Omental fat pad (tissue), 4 donors: ENCODE measurements around the gene MOK. TPM values are rescaled to one million over a fixed set of nuclear protein-coding genes. Genes with fewer than 3 reads are reported as not detected.

Experiments used
- ATAC-seq: fragments of 150-250 bp; one replicate; pipeline ENCODE4 v1.9.1; 2016; ENCODE audit warnings: mild to moderate bottlenecking, moderate library complexity; ENCODE audit not compliant: low FRiP score
- DNase-seq: peaks from one replicate; pipeline ENCODE4 v3.0.0-alpha.2; 2019; ENCODE audit warnings: low spot score
- CTCF ChIP-seq, 3 donors: fragments of 450-650 bp; IDR thresholded peaks; one replicate each; pipeline ENCODE4 v1.5.1; 2016 to 2017; ENCODE audit warnings: antibody characterized with exemption in 3 of 3, mild to moderate bottlenecking in 3 of 3, moderate library complexity in 2 of 3
- total RNA-seq, 4 donors: library from RNA; depleted of rRNA; stranded (reverse); fragments of >200 nt; gene quantifications; one replicate each; pipeline ENCODE4 v1.1.0, GENCODE V29; 2016

MOK gene
- total RNA-seq, 4 donors from 2014 or later = 11.6 to 21.9 (median 12.6) TPM

- DNase-seq (no peak), ATAC-seq (no peak)
- no peak for TF ChIP-seq CTCF (IDR thresholded peaks at IDR 0.05)
These were observed 40.3 kb upstream of the MOK start for GRCh38 chr14:102345232-102345631.

GRCh38 chr14:102344485-102344884 is 39.5 kb upstream of the MOK start:
- ATAC-seq (no peak), DNase-seq (no peak)

GRCh38 chr14:102344084-102344483 is 39.1 kb upstream of the MOK start:
- ATAC-seq (no peak), DNase-seq (no peak)
- no peak for TF ChIP-seq CTCF (IDR thresholded peaks at IDR 0.05)

More at GRCh38 chr14:102344485-102344884, 39.5 kb upstream of the MOK start:
- TF ChIP-seq CTCF (IDR thresholded peaks at IDR 0.05) = no peak

- no peak for ATAC-seq
- TF ChIP-seq CTCF (IDR thresholded peaks at IDR 0.05) = no peak
- DNase-seq = no peak
These were observed 37.3 kb upstream of the MOK start for GRCh38 chr14:102342238-102342637.

GRCh38 chr14:102341566-102341965 is 36.6 kb upstream of the MOK start:
- DNase-seq (no peak), ATAC-seq (no peak)
- no peak for TF ChIP-seq CTCF (IDR thresholded peaks at IDR 0.05)

- no peak for DNase-seq
- ATAC-seq = no peak
- TF ChIP-seq CTCF (IDR thresholded peaks at IDR 0.05) = no peak
These were observed 33.8 kb upstream of the MOK start for GRCh38 chr14:102338724-102339123.

- TF ChIP-seq CTCF (IDR thresholded peaks at IDR 0.05) = no peak
- ATAC-seq (no peak), DNase-seq (no peak)
These were observed 30.2 kb upstream of the MOK start for GRCh38 chr14:102335163-102335562.
